PC-9 (cell line): ENCODE measurements around the gene TANC1. TPM values are rescaled to one million over a fixed set of nuclear protein-coding genes. Genes with fewer than 3 reads are reported as not detected.

ENCODE experiments used
- BruUV-seq: library from RNA; stranded (reverse); fragments of 400-500 nt; replicated peaks from 2 replicates; lab custom pipeline; 2021; lab: Mats Ljungman, UMichigan
- CTCF ChIA-PET: fragments of 300-600 bp; sonication (Branson Sonifier 250); formaldehyde crosslinking; loops from one replicate; lab custom pipeline; 2022; ENCODE audit warnings: antibody characterized with exemption; lab: Charles Lee
- POLR2A ChIA-PET: fragments of 300-600 bp; sonication (Branson Sonifier 250); formaldehyde crosslinking; loops from one replicate; lab custom pipeline; 2022; ENCODE audit warnings: antibody characterized with exemption; ENCODE audit not compliant: unreplicated experiment; lab: Charles Lee
- DNase-seq, 2 experiments: peaks; one replicate each; pipeline versions ENCODE4 v3.0.0 to v3.0.0-alpha.2; 2015 to 2022; ENCODE audit warnings: mixed read lengths in 1 of 2
- H2AFZ ChIP-seq: fragments of 200-600 bp; sonication (generic); 2 replicates; pipeline ENCODE4 v1.8.1; 2017; ENCODE audit warnings: antibody characterized with exemption
- H3F3A ChIP-seq: fragments of 200-600 bp; sonication (generic); 2 replicates; pipeline ENCODE4 v1.8.1; 2017; ENCODE audit warnings: antibody characterized with exemption, mild to moderate bottlenecking, low read depth; ENCODE audit not compliant: insufficient read depth
- H3K27ac ChIP-seq: fragments of 200-600 bp; sonication (generic); 2 replicates; pipeline ENCODE4 v1.6.1; 2016; ENCODE audit warnings: mixed run types
- H3K27me3 ChIP-seq: fragments of 200-600 bp; sonication (generic); 2 replicates; pipeline ENCODE4 v1.6.1; 2016; ENCODE audit warnings: low read depth, mixed run types; ENCODE audit not compliant: insufficient read depth
- H3K36me3 ChIP-seq: fragments of 200-600 bp; sonication (generic); 2 replicates; pipeline ENCODE4 v1.6.1; 2016; ENCODE audit warnings: low read depth, mixed run types
- H3K4me1 ChIP-seq: fragments of 200-600 bp; sonication (generic); replicated peaks from 2 replicates; pipeline ENCODE4 v1.6.1; 2016; ENCODE audit warnings: mixed run types; ENCODE audit not compliant: insufficient read depth
- H3K4me2 ChIP-seq: fragments of 200-600 bp; sonication (generic); 2 replicates; pipeline ENCODE4 v1.6.1; 2017; ENCODE audit warnings: mixed run types
- H3K4me3 ChIP-seq: fragments of 200-600 bp; sonication (generic); 2 replicates; pipeline ENCODE4 v1.6.1; 2016; ENCODE audit warnings: mixed run types
- H3K79me2 ChIP-seq: fragments of 200-600 bp; sonication (generic); 2 replicates; pipeline ENCODE4 v1.6.1; 2017; ENCODE audit warnings: low read depth, mixed run types
- H3K9me2 ChIP-seq: fragments of 200-600 bp; sonication (generic); 2 replicates; pipeline ENCODE4 v1.8.1; 2017; ENCODE audit warnings: mild to moderate bottlenecking; ENCODE audit not compliant: insufficient read depth
- H3K9me3 ChIP-seq: fragments of 200-600 bp; sonication (generic); 2 replicates; pipeline ENCODE4 v1.8.1; 2016; ENCODE audit warnings: low read depth; ENCODE audit not compliant: insufficient read depth
- H4K20me1 ChIP-seq: fragments of 200-600 bp; sonication (generic); 2 replicates; pipeline ENCODE4 v1.8.1; 2017; ENCODE audit not compliant: insufficient read depth
- EZH2 ChIP-seq: fragments of 200-600 bp; sonication (generic); IDR thresholded peaks from 2 replicates; pipeline ENCODE4 v1.8.0; 2017; ENCODE audit warnings: antibody characterized with exemption, low read depth
- intact Hi-C: fragments of 100-400 bp; cut with micrococcal nuclease; formaldehyde crosslinking; loops from one replicate; pipeline ENCODE4 v1.10.0; 2022; ENCODE audit not compliant: unreplicated experiment
- total RNA-seq: library from RNA; stranded (reverse); gene quantifications from 2 replicates; pipeline ENCODE4 v1.2.3, GENCODE V29; 2021
- TF ChIP-seq, protein P1 (sequence below): fragments of 200-600 bp; sonication (generic); conservative IDR thresholded peaks from 2 replicates; pipeline ENCODE4 v1.6.1; 2017; ENCODE audit warnings: mixed run types, antibody characterized with exemption, mild to moderate bottlenecking, moderate library complexity

TANC1 gene
- total RNA-seq, 1 experiment from 2014 or later: 26.0 TPM

DNA sequence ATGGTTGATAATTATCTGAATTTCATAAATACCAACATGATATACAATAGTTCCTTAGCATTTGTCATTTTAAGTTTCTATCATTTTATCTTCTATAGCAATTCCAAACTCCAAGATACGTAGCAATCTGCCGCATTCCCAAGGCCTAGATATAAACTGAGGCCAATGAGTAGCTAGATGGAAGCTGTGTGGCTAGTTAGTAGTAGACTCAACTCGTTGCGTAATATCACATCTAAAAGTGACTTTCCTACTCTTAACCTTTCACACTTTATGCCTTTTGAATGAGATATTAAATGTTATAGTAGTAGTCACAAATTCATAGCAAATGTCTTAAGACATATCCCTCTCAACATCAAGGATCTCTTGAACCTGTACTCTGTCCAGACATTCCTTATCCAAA lies 284.5 kb downstream of the TANC1 start:
- Histone ChIP-seq H3K27me3 (no peaks in the 10 kb centered on the region), H4K20me1 (no peaks in the 10 kb centered on the region), H3K9me3 (no peaks in the 10 kb centered on the region), H3K9me2 (no peaks in the 10 kb centered on the region), H3K27ac (no peak overlapping the region), H3K79me2 (no peaks in the 10 kb centered on the region), H3K4me2 (no peak overlapping the region), H3K4me3 (no peak overlapping the region), H2AFZ (no peak overlapping the region), H3K4me1 (0 out of 2 replicates have a peak, but pooled peaks cover 9% of the 10 kb centered on the region), H3K36me3 (0 out of 2 replicates have a peak, but pooled peaks cover 5% of the 10 kb centered on the region), H3F3A (no peaks in the 10 kb centered on the region; the same call in 1 of the 2 replicates)
- intact Hi-C loops: no loop called here
- POLR2A ChIA-PET: no interaction called here
- no peak for DNase-seq
- no TSS peak for BruUV-seq
- no peak for TF ChIP-seq EZH2
- TF ChIP-seq, protein P1, sequence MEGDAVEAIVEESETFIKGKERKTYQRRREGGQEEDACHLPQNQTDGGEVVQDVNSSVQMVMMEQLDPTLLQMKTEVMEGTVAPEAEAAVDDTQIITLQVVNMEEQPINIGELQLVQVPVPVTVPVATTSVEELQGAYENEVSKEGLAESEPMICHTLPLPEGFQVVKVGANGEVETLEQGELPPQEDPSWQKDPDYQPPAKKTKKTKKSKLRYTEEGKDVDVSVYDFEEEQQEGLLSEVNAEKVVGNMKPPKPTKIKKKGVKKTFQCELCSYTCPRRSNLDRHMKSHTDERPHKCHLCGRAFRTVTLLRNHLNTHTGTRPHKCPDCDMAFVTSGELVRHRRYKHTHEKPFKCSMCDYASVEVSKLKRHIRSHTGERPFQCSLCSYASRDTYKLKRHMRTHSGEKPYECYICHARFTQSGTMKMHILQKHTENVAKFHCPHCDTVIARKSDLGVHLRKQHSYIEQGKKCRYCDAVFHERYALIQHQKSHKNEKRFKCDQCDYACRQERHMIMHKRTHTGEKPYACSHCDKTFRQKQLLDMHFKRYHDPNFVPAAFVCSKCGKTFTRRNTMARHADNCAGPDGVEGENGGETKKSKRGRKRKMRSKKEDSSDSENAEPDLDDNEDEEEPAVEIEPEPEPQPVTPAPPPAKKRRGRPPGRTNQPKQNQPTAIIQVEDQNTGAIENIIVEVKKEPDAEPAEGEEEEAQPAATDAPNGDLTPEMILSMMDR: no peak
- CTCF ChIA-PET: no interaction called here

DNA sequence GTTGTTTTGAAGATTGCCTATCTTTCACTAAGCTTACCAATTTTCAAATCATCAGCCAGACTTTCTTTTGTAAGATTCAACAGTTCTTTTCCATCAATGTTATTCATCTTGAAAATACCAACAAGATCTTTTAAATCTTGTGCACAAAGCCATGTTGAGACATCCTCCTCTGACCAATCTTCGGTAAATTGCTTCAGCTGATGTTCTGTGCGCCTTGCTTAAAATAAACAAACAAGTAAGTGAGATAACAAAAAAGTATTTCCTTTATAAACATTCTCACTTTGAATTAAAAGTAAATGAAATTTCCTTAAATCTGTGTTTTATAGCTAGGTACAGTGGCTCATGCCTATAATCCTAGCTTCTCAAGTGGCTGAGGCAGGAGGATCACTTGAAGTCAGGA lies 287.7 kb downstream of the TANC1 start:
- Histone ChIP-seq H4K20me1 (no peaks in the 10 kb centered on the region), H3K27me3 (no peaks in the 10 kb centered on the region), H3F3A (no peaks in the 10 kb centered on the region), H3K27ac (no peak overlapping the region), H3K9me3 (no peaks in the 10 kb centered on the region), H3K4me2 (no peak overlapping the region), H3K9me2 (no peaks in the 10 kb centered on the region), H2AFZ (no peak overlapping the region), H3K4me1 (no peaks in the 10 kb centered on the region), H3K79me2 (no peaks in the 10 kb centered on the region), H3K36me3 (0 out of 2 replicates have a peak, but pooled peaks cover 5% of the 10 kb centered on the region), H3K4me3 (no peak overlapping the region)
- POLR2A ChIA-PET: no interaction called here
- TF ChIP-seq, protein P1: no peak
- TF ChIP-seq EZH2: no peak
- CTCF ChIA-PET: no interaction called here
- no peak for DNase-seq
- intact Hi-C loops: no loop called here
- no TSS peak for BruUV-seq

GRCh38 chr2:159262226-159262625 lies 293.8 kb downstream of the TANC1 start:
- H3K36me3 ChIP-seq: no peaks in the 10 kb centered on the region
- H3K4me2 ChIP-seq: no peak overlapping the region
- no peak overlapping the region for H2AFZ ChIP-seq
- no peaks in the 10 kb centered on the region for H3K79me2 ChIP-seq
- H3F3A ChIP-seq: no peaks in the 10 kb centered on the region
- no peaks in the 10 kb centered on the region for H3K4me1 ChIP-seq
- no peak overlapping the region for H3K27ac ChIP-seq
- H3K27me3 ChIP-seq: no peaks in the 10 kb centered on the region
- H3K9me3 ChIP-seq: no peaks in the 10 kb centered on the region
- CTCF ChIA-PET: no interaction called here
- no peaks in the 10 kb centered on the region for H4K20me1 ChIP-seq
- no peak for DNase-seq
- intact Hi-C loops: no loop called here
- H3K4me3 ChIP-seq: no peak overlapping the region
- BruUV-seq: no TSS peak
- POLR2A ChIA-PET: no interaction called here
- no peak for TF ChIP-seq EZH2
- TF ChIP-seq, protein P1: no peak
- no peaks in the 10 kb centered on the region for H3K9me2 ChIP-seq
